GM18526 (cell line): ENCODE data around the gene SLC25A14.

ENCODE experiments used
- POLR2A ChIP-seq: IDR thresholded peaks from 3 replicates; pipeline ENCODE4 v1.6.1; 2011; ENCODE audit not compliant: insufficient read length; ENCODE audit errors: extremely low read depth

The SLC25A14 gene

GRCh38 chrX:130419263-130419662 is 79.5 kb downstream of the SLC25A14 start:
- TF ChIP-seq POLR2A: no peak
